A549 (cell line): ENCODE data around the gene MED10. TPM values are rescaled to one million over a fixed set of nuclear protein-coding genes. Genes with fewer than 3 reads are reported as not detected.

Source experiments
- ATAC-seq, 2 experiments: fragments of 200-7000 bp in 1 of 2; fragments of >200 bp in 1 of 2; cut with Nextera tagmentation in 1 of 2; cut with Tn5 transposase in 1 of 2; 3 replicates each; pipeline versions ENCODE4 v1.8.0 to v1.9.1; 2018 to 2020; ENCODE audit warnings: mild to moderate bottlenecking in 1 of 2, moderate library complexity in 1 of 2
- CTCF ChIA-PET: fragments of 300-600 bp; sonication (Branson Sonifier 250); formaldehyde crosslinking; extraction: SDS; loops from one replicate; lab custom pipeline; 2021; ENCODE audit warnings: antibody characterized with exemption, inconsistent platforms; lab: Yijun Ruan, JAX
- POLR2A ChIA-PET: fragments of 350-600 bp; formaldehyde crosslinking; extraction: SDS; loops from one replicate; lab custom pipeline; 2021; ENCODE audit warnings: antibody characterized with exemption, inconsistent platforms; lab: Yijun Ruan, JAX
- DNase-seq, 2 experiments: peaks; one replicate each; pipeline versions ENCODE4 v3.0.0 to v3.0.0-alpha.2; 2011 to 2016; ENCODE audit warnings: low read depth in 1 of 2, low spot score in 1 of 2
- FAIRE-seq: peaks from 2 replicates; lab custom pipeline; 2011; peaks lifted over from hg19 to GRCh38; lab: Jason Lieb, UNC
- H3K27ac ChIP-seq, 2 experiments: fragments of >200 bp; sonication (Bioruptor Twin); formaldehyde crosslinking; 3 replicates each; pipeline ENCODE4 v1.5.1; 2016 to 2017
- H3K4me1 ChIP-seq: fragments of >200 bp; sonication (Bioruptor Twin); formaldehyde crosslinking; 3 replicates; pipeline ENCODE4 v1.6.1; 2016
- H3K4me2 ChIP-seq: fragments of >200 bp; sonication (Bioruptor Twin); formaldehyde crosslinking; 3 replicates; pipeline ENCODE4 v1.6.1; 2016
- H3K4me3 ChIP-seq: fragments of >200 bp; sonication (Bioruptor Twin); formaldehyde crosslinking; 3 replicates; pipeline ENCODE4 v1.5.1; 2016
- H3K9me3 ChIP-seq: fragments of >200 bp; sonication (Bioruptor Twin); formaldehyde crosslinking; 3 replicates; pipeline ENCODE4 v1.6.1; 2016
- BCL3 ChIP-seq: fragments of >200 bp; sonication (Bioruptor Twin); formaldehyde crosslinking; IDR thresholded peaks from 3 replicates; pipeline ENCODE4 v1.6.1; 2016
- BHLHE40 ChIP-seq: IDR thresholded peaks from 2 replicates; pipeline ENCODE4 v1.6.1; 2012; ENCODE audit warnings: low read depth, low read length, inconsistent platforms
- CTCF ChIP-seq: fragments of >200 bp; sonication (Bioruptor Twin); formaldehyde crosslinking; IDR thresholded peaks from 3 replicates; pipeline ENCODE4 v1.5.1; 2016
- ELK1 ChIP-seq: fragments of 150-350 bp; IDR thresholded peaks from 2 replicates; pipeline ENCODE4 v1.6.1; 2014; ENCODE audit warnings: low read depth, mild to moderate bottlenecking, low read length
- FOSB ChIP-seq: fragments of 250-450 bp; sonication (Bioruptor Pico); IDR thresholded peaks from 2 replicates; pipeline ENCODE4 v1.5.0; 2020; ENCODE audit warnings: mild to moderate bottlenecking, moderate library complexity
- HES2 ChIP-seq: fragments of >200 bp; sonication (Bioruptor Twin); formaldehyde crosslinking; IDR thresholded peaks from 2 replicates; pipeline ENCODE4 v1.6.1; 2016
- HMGXB4 ChIP-seq: fragments of 250-450 bp; sonication (Bioruptor Pico); IDR thresholded peaks from 2 replicates; pipeline ENCODE4 v1.5.0; 2021; ENCODE audit warnings: mild to moderate bottlenecking, moderate library complexity, borderline replicate concordance
- HOXB5 ChIP-seq: fragments of 250-450 bp; sonication (Bioruptor Pico); IDR thresholded peaks from 2 replicates; pipeline ENCODE4 v1.5.0; 2020; ENCODE audit warnings: mild to moderate bottlenecking, moderate library complexity
- NFE2L2 ChIP-seq: fragments of 150-350 bp; conservative IDR thresholded peaks from 2 replicates; pipeline ENCODE4 v1.6.1; 2014; ENCODE audit warnings: low read length
- NPAS2 ChIP-seq: fragments of 250-450 bp; sonication (Bioruptor Pico); IDR thresholded peaks from 2 replicates; pipeline ENCODE4 v1.8.0; 2022; ENCODE audit warnings: mild to moderate bottlenecking, moderate library complexity, borderline replicate concordance
- PBX3 ChIP-seq: IDR thresholded peaks from 2 replicates; pipeline ENCODE4 v1.6.1; 2012
- PHF8 ChIP-seq: fragments of 200-600 bp; sonication (generic); IDR thresholded peaks from 2 replicates; pipeline ENCODE4 v1.6.1; 2016; ENCODE audit warnings: low read depth, mild to moderate bottlenecking, antibody characterized with exemption, moderate library complexity, borderline replicate concordance
- POLR2AphosphoS2 ChIP-seq: conservative IDR thresholded peaks from 2 replicates; pipeline ENCODE4 v1.6.1; 2012; ENCODE audit warnings: low read length, improper control_type of control experiment, inconsistent platforms
- RARB ChIP-seq: fragments of 250-450 bp; sonication (Bioruptor Pico); IDR thresholded peaks from 2 replicates; pipeline ENCODE4 v1.8.0; 2021; ENCODE audit warnings: mild to moderate bottlenecking, moderate library complexity
- RCOR1 ChIP-seq: fragments of 150-350 bp; IDR thresholded peaks from 2 replicates; pipeline ENCODE4 v1.6.1; 2014; ENCODE audit warnings: antibody characterized with exemption, low read length, low read depth
- RFX5 ChIP-seq: fragments of 450-650 bp; IDR thresholded peaks from 2 replicates; pipeline ENCODE4 v1.7.1; 2014; ENCODE audit warnings: antibody characterized with exemption, mild to moderate bottlenecking, moderate library complexity
- SMC3 ChIP-seq: fragments of >200 bp; sonication (Bioruptor Twin); formaldehyde crosslinking; IDR thresholded peaks from 3 replicates; pipeline ENCODE4 v1.6.1; 2018; ENCODE audit warnings: inconsistent platforms
- SREBF2 ChIP-seq: fragments of 450-650 bp; IDR thresholded peaks from 2 replicates; pipeline ENCODE4 v1.6.1; 2014; ENCODE audit warnings: mild to moderate bottlenecking, moderate library complexity
- TFCP2L1 ChIP-seq: fragments of 250-450 bp; sonication (Bioruptor Pico); IDR thresholded peaks from 2 replicates; pipeline ENCODE4 v1.5.0; 2021; ENCODE audit warnings: mild to moderate bottlenecking
- USF2 ChIP-seq: fragments of 450-650 bp; IDR thresholded peaks from 2 replicates; pipeline ENCODE4 v1.6.1; 2014; ENCODE audit warnings: antibody characterized with exemption
- ZC3H11A ChIP-seq: fragments of 450-650 bp; IDR thresholded peaks from 2 replicates; pipeline ENCODE4 v1.6.1; 2014; ENCODE audit warnings: antibody characterized with exemption, mild to moderate bottlenecking
- WGBS: methylation state at CpG from one replicate; pipeline ENCODE4 v1.1.6; 2017; ENCODE audit errors: missing lambda C conversion rate; 5-methylcytosine and 5-hydroxymethylcytosine counted together
- polyA plus RNA-seq, 4 experiments: library from polyadenylated mRNA; depleted of rRNA in 3 of 4; stranded (reverse); fragments of >200 nt; fragmentation: RNase III in 1 of 4; extraction: RNeasy Plus Mini Kit Qiagen cat#74134 plus additional on column Dnase treatment in 1 of 4; gene quantifications; 2 replicates in 3 of 4; 3 replicates in 1 of 4; pipeline ENCODE4 v1.2.3, GENCODE V29; 2011 to 2017

The MED10 gene
- polyA plus RNA-seq, 2 of the 4 experiments (the other 2 are of a cell fraction), result 56.7 to 59.4 TPM

GRCh38 chr5:6373081-6373846, 5.1 kb downstream of the MED10 start:
- 89% methylated on average over 17 of the region's 17 CpGs for WGBS
- ChIA-PET CTCF (interaction anchor here (0.9 kb wide), 1 partner anchor 504 kb away, joined by 4 read pairs; no protein-coding TSS in a partner anchor), POLR2A (no interaction called here)
- Histone ChIP-seq H3K4me2 (no peak overlapping the region), H3K4me3 (no peak overlapping the region), H3K4me1 (peaks cover 9% of the 10 kb centered on the region; the same call in 2 of the 3 replicates), H3K27ac (no peak overlapping the region), H3K9me3 (no peaks in the 10 kb centered on the region)
- FAIRE-seq (no peak), ATAC-seq (no peak), DNase-seq (no peak)
- TF ChIP-seq NPAS2 (no peak), HMGXB4 (CRISPR knock-in tag) (no peak), HOXB5 (CRISPR knock-in tag) (no peak), HES2 (no peak), RARB (CRISPR knock-in tag) (no peak), PHF8 (no peak), USF2 (no peak), ZC3H11A (no peak), RFX5 (no peak), BHLHE40 (no peak), CTCF (no peak), PBX3 (no peak)
- TF ChIP-seq, all 56 proteins: peak for 0

GRCh38 chr5:6372251-6373080, 5.9 kb downstream of the MED10 start:
- Histone ChIP-seq H3K27ac (no peak overlapping the region), H3K4me2 (no peak overlapping the region), H3K4me3 (no peak overlapping the region), H3K9me3 (no peaks in the 10 kb centered on the region), H3K4me1 (peaks cover 9% of the 10 kb centered on the region; the same call in 2 of the 3 replicates)
- WGBS, result 90% methylated on average over 23 of the region's 23 CpGs
- ChIA-PET CTCF (interaction anchor here (0.9 kb wide), 1 partner anchor 503 kb away, joined by 4 read pairs; no protein-coding TSS in a partner anchor), POLR2A (no interaction called here)
- ATAC-seq, result no peak
- no peak for DNase-seq
- TF ChIP-seq RFX5 (no peak), FOSB (no peak), RCOR1 (no peak), BCL3 (no peak), RARB (CRISPR knock-in tag) (no peak), TFCP2L1 (no peak), POLR2AphosphoS2 (no peak), HMGXB4 (CRISPR knock-in tag) (no peak), SMC3 (no peak), ELK1 (no peak), SREBF2 (no peak), HOXB5 (CRISPR knock-in tag) (no peak), NFE2L2 (no peak)
- FAIRE-seq, result no peak
